Hypothalamus (tissue), 51 donors: ENCODE results near the gene BTNL8.

Experiments
- DNase-seq, 51 donors: peaks; one replicate each; lab custom pipeline; 2025; lab: John Stamatoyannopoulos, UW

BTNL8 gene

GRCh38 chr5:180950291-180950949 is 51.5 kb downstream of the BTNL8 start:
- no peak for DNase-seq

DNA sequence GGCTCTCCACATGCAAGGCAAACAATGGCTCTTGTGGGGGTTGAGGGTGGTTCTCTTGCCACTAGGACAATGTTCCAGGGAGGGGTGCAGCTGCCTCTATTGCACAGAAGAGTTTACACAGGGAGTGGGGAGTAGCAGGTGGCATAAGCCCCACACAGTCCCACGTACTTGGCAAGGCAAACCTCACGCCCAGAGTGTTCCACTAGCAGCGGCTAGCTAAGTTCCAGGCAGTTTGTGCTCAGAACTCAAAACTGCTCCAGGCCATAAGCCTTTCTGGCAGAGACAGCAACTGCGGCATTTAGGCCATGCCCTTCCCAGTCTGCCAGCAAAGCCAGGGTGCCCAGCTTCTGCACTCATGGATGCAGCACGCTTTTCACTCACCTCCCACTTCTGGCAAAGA is 60.7 kb downstream of the BTNL8 start:
- no peak for DNase-seq

GRCh38 chr5:180960209-180960608 is 61.2 kb downstream of the BTNL8 start:
- DNase-seq, result no peak

DNA sequence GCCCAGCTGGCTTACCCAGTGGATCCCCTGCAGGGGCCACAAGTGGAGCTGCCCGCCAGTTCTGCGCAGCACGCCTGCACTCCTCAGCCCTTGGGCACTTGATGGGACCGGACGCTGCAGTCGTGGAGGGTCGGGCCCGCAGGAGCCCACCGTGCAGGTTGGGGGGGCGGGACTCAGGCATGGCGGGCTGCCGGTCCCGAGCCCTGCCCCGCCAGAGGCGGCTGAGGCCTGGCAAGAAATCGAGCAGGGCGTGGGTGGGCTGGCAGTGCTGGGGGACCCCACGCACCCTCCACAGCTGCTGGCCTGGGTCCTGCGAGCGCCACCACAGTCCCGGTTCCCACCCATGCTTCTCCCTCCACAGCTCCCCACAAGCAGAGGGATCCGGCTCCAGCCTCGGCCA is 70.4 kb downstream of the BTNL8 start:
- no peak for DNase-seq

DNA sequence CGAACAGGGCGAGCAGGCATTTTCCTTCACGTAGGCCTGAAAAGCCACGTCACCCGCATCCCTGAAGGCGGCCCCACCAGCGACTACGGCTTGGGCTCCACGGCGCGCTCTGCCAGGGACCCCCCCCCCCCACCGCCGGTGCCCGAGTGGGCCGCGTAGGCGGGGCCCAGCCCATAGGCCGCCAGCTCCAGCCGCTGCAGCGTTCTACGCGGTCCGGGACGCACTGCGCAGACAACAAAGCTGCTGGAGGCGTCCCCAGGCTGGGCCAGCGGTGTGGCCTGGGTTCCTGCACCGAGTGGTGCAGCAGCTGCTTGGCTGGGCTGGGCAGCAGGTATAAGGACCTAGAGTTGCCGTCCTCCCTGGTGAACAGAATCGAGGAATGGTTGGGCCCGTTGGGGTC is 71.4 kb downstream of the BTNL8 start:
- DNase-seq, result no peak

DNA sequence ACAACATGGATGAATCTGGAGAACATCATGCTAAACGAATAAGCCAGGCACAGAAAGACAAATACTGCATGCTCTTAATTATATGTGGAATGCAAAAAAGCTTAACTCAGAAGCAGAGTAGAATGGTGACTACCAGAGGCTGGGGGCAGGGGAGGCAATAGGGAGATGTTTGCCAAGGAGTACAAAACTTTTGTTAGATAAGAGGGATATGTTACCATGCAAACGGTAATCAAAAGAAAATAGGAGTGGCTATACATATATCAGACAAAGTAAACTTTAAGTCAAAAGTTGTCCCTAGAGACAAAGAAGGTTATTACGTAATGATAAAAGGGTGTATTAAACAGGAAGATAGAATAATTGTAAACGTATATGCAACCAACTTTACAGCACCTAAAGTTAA is 71.9 kb downstream of the BTNL8 start:
- DNase-seq, result no peak

GRCh38 chr5:180974612-180975315 is 75.8 kb downstream of the BTNL8 start:
- no peak for DNase-seq

DNA sequence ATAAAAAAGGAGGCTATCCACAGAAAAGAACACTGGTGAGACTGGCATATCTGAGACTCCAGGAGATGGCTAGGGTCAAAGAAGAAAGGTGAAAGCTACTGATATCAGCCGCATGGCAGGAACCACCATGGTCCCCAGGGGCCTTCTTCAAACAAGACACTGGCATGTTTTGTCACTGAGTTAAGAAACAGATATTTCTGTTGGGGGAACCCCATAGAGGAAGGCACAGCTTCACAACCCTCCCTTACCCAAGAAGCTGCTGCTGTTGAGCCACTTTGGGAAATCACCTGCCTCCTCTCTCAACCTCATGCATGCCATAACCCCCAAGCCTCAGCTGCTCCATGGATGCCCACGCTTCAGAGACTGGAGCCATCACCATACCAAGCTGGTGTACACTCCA is 76.4 kb downstream of the BTNL8 start:
- DNase-seq, result no peak

DNA sequence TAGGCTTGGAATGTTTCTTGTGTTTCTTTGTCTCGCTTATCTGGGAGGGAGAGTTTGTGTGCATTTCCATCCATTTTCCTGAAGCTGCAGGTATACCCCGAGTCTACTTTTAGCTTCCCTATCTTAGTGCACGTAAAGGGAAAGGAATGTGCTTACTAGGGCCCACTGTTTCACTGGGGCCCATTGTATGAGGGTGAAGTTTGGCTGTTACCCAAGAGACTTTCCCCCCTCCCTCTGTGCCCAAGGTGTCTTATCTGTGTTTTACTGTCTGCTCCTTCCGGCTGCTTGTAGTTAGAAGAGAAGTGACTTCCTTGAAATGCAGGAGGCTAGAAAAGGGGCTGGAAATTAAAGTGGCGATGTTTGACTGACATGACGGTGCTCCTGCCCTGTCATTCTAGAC is 77.6 kb downstream of the BTNL8 start:
- DNase-seq, result no peak

DNA sequence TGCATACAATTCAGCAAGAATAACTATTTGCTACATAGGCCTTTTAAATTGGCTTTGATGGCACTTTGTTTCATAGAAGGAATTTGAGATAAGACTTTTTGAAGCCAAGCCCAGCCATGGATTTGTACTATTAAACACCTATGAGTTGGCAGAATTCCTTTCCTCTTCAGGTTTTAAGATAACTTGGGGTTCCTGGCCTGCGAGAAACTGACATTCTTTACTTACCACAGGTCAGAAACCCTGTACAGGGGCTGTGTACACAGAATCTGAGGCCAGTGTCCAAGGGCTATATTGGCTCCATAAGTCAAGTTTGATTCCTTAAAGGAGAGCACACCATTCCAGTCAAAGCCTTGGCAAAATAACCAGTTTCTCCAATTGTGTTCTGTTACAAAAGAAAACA is 78.9 kb downstream of the BTNL8 start:
- no peak for DNase-seq

- DNase-seq, result no peak
These were observed 83.2 kb downstream of the BTNL8 start for GRCh38 chr5:180982008-180982741.

DNA sequence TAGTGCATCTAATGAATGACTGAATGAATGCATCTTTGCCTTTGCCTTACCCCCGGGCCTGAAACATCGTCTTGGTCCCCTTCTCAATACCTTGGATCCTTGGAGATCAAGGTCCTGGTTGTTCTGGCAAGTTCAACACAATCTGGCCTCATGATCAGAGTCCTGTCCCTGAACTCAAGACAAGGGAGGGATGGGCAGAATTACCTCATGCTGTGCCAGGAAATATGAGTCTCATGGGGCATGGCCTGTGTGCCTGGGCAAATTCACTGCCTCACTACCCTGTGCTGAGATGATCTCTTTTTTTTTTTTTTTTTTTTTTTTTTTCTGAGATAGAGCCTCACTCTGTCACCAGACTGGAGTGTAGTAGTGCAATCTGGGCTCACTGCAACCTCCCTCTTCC is 89.1 kb downstream of the BTNL8 start:
- DNase-seq, result no peak

- no peak for DNase-seq
These were observed 89.6 kb downstream of the BTNL8 start, which contains the start of gene BTNL3 for GRCh38 chr5:180988592-180988991. TSS of gene BTNL3 (plus strand) at chr5:180988846. CDS start at chr5:180989029, 183 bp downstream.

GRCh38 chr5:180990086-180990881 is 91.3 kb downstream of the BTNL8 start:
- DNase-seq, result no peak

GRCh38 chr5:180990882-180991242 is 91.9 kb downstream of the BTNL8 start:
- DNase-seq, result no peak
